ENCODE data around the gene COQ10A. TPM values are rescaled to one million over a fixed set of nuclear protein-coding genes. Genes with fewer than 3 reads are reported as not detected.
A peak's percentile ranks its signal among the peaks of the same experiment; 100 is the strongest.

COQ10A gene
- total and polyA plus RNA-seq, 2 of the 13 experiments (the other 11 are each of a cell fraction or from before 2014, with no cell fraction given) = 21.0 to 37.3 TPM

DNA sequence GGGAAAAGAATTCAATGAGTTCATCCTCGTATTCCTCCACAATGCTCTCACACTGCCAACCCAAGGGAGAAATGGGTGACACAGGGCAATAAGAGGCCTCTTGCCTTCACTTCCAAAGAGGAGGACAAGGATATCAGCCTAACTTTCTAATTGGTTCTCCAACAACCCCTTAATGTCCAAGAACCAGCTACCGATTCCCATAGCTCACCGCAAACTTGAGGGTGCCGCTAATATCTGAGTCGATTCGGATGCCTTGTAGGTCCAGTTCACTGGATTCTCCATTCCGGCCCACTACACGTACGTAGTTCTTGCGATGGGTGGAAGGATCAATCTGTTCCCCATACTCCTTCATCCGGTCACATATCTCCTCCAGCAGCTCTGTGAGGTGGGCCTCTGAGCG is 44.3 kb downstream of the COQ10A start (continued):
- TF ChIP-seq, protein P1, sequence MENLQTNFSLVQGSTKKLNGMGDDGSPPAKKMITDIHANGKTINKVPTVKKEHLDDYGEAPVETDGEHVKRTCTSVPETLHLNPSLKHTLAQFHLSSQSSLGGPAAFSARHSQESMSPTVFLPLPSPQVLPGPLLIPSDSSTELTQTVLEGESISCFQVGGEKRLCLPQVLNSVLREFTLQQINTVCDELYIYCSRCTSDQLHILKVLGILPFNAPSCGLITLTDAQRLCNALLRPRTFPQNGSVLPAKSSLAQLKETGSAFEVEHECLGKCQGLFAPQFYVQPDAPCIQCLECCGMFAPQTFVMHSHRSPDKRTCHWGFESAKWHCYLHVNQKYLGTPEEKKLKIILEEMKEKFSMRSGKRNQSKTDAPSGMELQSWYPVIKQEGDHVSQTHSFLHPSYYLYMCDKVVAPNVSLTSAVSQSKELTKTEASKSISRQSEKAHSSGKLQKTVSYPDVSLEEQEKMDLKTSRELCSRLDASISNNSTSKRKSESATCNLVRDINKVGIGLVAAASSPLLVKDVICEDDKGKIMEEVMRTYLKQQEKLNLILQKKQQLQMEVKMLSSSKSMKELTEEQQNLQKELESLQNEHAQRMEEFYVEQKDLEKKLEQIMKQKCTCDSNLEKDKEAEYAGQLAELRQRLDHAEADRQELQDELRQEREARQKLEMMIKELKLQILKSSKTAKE (CRISPR knock-in tag; IDR thresholded peaks at IDR 0.05; ENCODE audit: borderline replicate concordance) = no peak

DNA sequence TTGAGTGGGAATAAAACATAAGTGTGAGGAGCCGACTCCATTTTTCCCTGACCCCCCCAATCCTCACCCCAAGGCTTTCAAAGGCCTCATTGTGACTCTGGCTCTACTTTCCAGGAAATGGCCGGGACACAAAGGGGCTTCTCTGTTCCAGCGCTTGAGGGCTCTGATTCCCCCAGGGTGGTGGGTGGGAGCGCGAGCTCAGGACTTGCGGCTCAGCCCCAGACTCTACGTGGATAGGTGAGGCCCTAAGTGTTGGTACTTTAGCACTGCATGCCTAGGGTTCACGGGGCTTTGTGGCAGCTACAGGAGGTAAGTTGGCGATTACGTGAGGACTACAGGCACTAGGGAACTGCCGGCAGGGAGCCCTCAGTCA is 48.5 kb downstream of the COQ10A start:
- DNase-seq (ENCODE audit: low spot score) = no peak
- Histone ChIP-seq H3K4me1 (ENCODE audit: insufficient read depth, low read length) (peaks cover 24% of the 10 kb centered on the region), H3K27me3 (ENCODE audit: control insufficient read depth in 1 of 2, insufficient read depth in 2 of 2, low read length in 2 of 2) (no peaks in the 10 kb centered on the region; a peak in 1 of 5 replicates), H3K27ac (ENCODE audit: extremely low read length, insufficient read depth, low read length) (peak overlapping the region; percentile 83), H3K9ac (ENCODE audit: insufficient read depth, low read depth, low read length) (peak overlapping the region; percentile 93), H4K20me1 (ENCODE audit: insufficient read depth, low read length) (no peaks in the 10 kb centered on the region), H2AFZ (ENCODE audit: low read length) (no peak overlapping the region), H3K79me2 (ENCODE audit: insufficient read depth, low read length) (peaks cover 17% of the 10 kb centered on the region), H3K4me2 (ENCODE audit: low read depth, low read length) (peak overlapping the region; percentile 92), H3K4me3 (replicated peaks in 1 of 3; ENCODE audit: insufficient read depth in 1 of 3, low read depth in 2 of 3, low read length in 3 of 3) (peak overlapping the region; percentile 83 to 90 (median 84)), H3K36me3 (replicated peaks in 1 of 2; ENCODE audit: control insufficient read depth in 1 of 2, insufficient read depth in 2 of 2, low read length in 2 of 2) (peaks cover 9 to 19% of the 10 kb centered on the region in 2 experiments), H3K9me3 (ENCODE audit: low read length) (no peaks in the 10 kb centered on the region)
- ChIA-PET CTCF (ENCODE audit: low intra/inter-chr PET ratio, low total read pairs) (no interaction called here), POLR2A (interaction anchor here (0.5 to 3.8 kb wide), 35 partner anchors 8 to 321 kb away, joined by 3 to 71 read pairs (median 6); partner anchors contain the start of genes ANKRD52, APOF, COQ10A and GLS2)
- no peak for FAIRE-seq
- ATAC-seq = peak; percentile 5
- TSS peak; percentile 82 for BruUV-seq (replicated peaks)
- intact Hi-C loops (cut with micrococcal nuclease; ENCODE audit: unreplicated experiment) = no loop called here
- 0% methylated on average over 6 of the region's 11 CpGs for WGBS (ENCODE audit: low lambda C conversion rate)
- in situ Hi-C loops (cut with HindIII; ENCODE audit: extremely low pct_ligation_motif_present, low pct_unique_long_range_greater_than_20kb) = loop anchor here (5.0 kb wide), 1 partner anchor 147 kb away; no protein-coding TSS in a partner anchor
- TF ChIP-seq, protein P2, sequence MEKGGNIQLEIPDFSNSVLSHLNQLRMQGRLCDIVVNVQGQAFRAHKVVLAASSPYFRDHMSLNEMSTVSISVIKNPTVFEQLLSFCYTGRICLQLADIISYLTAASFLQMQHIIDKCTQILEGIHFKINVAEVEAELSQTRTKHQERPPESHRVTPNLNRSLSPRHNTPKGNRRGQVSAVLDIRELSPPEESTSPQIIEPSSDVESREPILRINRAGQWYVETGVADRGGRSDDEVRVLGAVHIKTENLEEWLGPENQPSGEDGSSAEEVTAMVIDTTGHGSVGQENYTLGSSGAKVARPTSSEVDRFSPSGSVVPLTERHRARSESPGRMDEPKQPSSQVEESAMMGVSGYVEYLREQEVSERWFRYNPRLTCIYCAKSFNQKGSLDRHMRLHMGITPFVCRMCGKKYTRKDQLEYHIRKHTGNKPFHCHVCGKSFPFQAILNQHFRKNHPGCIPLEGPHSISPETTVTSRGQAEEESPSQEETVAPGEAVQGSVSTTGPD (CRISPR knock-in tag; IDR thresholded peaks at IDR 0.05) = 0 out of 2 replicates have a peak, but pooled peaks have one; percentile 18
- TF ChIP-seq ZNF138 (CRISPR knock-in tag; IDR thresholded peaks at IDR 0.05; ENCODE audit: low read depth) (0 out of 2 replicates have a peak, but pooled peaks have one; percentile 28), TEAD2 (CRISPR knock-in tag; IDR thresholded peaks at IDR 0.05) (no peak), ZNF331 (CRISPR knock-in tag; IDR thresholded peaks at IDR 0.05) (no peak), HOXA9 (CRISPR knock-in tag; IDR thresholded peaks at IDR 0.05; ENCODE audit: borderline replicate concordance) (no peak), SMAD1 (CRISPR knock-in tag; IDR thresholded peaks at IDR 0.05; ENCODE audit: borderline replicate concordance, low read depth) (no peak), PTBP1 (IDR thresholded peaks at IDR 0.05; ENCODE audit: low read depth, low read length, poor library complexity, severe bottlenecking) (no peak), RBFOX2 (IDR thresholded peaks at IDR 0.05; ENCODE audit: low read depth, low read length) (no peak), ZNF605 (CRISPR knock-in tag; IDR thresholded peaks at IDR 0.05) (no peak), TCF7L2 (IDR thresholded peaks at IDR 0.05; ENCODE audit: low read depth, low read length) (no peak)
- TF ChIP-seq, protein P3, sequence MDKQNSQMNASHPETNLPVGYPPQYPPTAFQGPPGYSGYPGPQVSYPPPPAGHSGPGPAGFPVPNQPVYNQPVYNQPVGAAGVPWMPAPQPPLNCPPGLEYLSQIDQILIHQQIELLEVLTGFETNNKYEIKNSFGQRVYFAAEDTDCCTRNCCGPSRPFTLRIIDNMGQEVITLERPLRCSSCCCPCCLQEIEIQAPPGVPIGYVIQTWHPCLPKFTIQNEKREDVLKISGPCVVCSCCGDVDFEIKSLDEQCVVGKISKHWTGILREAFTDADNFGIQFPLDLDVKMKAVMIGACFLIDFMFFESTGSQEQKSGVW (CRISPR knock-in tag; IDR thresholded peaks at IDR 0.05; ENCODE audit: borderline replicate concordance) = no peak
- TF ChIP-seq, protein P4, sequence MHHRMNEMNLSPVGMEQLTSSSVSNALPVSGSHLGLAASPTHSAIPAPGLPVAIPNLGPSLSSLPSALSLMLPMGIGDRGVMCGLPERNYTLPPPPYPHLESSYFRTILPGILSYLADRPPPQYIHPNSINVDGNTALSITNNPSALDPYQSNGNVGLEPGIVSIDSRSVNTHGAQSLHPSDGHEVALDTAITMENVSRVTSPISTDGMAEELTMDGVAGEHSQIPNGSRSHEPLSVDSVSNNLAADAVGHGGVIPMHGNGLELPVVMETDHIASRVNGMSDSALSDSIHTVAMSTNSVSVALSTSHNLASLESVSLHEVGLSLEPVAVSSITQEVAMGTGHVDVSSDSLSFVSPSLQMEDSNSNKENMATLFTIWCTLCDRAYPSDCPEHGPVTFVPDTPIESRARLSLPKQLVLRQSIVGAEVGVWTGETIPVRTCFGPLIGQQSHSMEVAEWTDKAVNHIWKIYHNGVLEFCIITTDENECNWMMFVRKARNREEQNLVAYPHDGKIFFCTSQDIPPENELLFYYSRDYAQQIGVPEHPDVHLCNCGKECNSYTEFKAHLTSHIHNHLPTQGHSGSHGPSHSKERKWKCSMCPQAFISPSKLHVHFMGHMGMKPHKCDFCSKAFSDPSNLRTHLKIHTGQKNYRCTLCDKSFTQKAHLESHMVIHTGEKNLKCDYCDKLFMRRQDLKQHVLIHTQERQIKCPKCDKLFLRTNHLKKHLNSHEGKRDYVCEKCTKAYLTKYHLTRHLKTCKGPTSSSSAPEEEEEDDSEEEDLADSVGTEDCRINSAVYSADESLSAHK (CRISPR knock-in tag; IDR thresholded peaks at IDR 0.05; ENCODE audit: borderline replicate concordance) = 0 out of 2 replicates have a peak, but pooled peaks have one; percentile 9
- TF ChIP-seq, protein P5, sequence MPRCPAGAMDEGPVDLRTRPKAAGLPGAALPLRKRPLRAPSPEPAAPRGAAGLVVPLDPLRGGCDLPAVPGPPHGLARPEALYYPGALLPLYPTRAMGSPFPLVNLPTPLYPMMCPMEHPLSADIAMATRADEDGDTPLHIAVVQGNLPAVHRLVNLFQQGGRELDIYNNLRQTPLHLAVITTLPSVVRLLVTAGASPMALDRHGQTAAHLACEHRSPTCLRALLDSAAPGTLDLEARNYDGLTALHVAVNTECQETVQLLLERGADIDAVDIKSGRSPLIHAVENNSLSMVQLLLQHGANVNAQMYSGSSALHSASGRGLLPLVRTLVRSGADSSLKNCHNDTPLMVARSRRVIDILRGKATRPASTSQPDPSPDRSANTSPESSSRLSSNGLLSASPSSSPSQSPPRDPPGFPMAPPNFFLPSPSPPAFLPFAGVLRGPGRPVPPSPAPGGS (CRISPR knock-in tag; IDR thresholded peaks at IDR 0.05) = peak; percentile 18; the same call in 1 of the 2 replicates

All from HepG2 (cell line).